GM23248 (cell line): ENCODE data around the gene SIPA1.

Source experiments
- EZH2 ChIP-seq: fragments of 200-600 bp; sonication (generic); IDR thresholded peaks from 2 replicates; pipeline ENCODE4 v1.6.1; 2018; ENCODE audit warnings: antibody characterized with exemption, mild to moderate bottlenecking; ENCODE audit not compliant: insufficient read depth, poor library complexity, severe bottlenecking
- EZH2phosphoT487 ChIP-seq: fragments of 200-600 bp; sonication (generic); IDR thresholded peaks from 2 replicates; pipeline ENCODE4 v1.6.1; 2018; ENCODE audit warnings: antibody characterized with exemption, moderate library complexity, mild to moderate bottlenecking, low read depth; ENCODE audit not compliant: insufficient read depth

GRCh38 chr11:65610404-65610803 is 27.5 kb upstream of the SIPA1 start:
- TF ChIP-seq EZH2, result no peak
- no peak for TF ChIP-seq EZH2phosphoT487
